Fibroblast of lung (primary cell): ENCODE results near the gene TAF10.

Experiments
- EZH2 ChIP-seq: IDR thresholded peaks from 2 replicates; pipeline ENCODE4 v1.5.1; 2012; ENCODE audit warnings: low read length, control low read depth, mild to moderate bottlenecking; ENCODE audit errors: missing control alignments
- TF ChIP-seq, protein P1 (sequence below), 2 donors: IDR thresholded peaks in 1 of 2; conservative IDR thresholded peaks in 1 of 2; 1 replicate in 1 of 2; 2 replicates in 1 of 2; pipeline ENCODE4 v1.5.1; 2011 to 2012; ENCODE audit warnings: low read length in 2 of 2, control low read depth in 1 of 2, inconsistent platforms in 1 of 2, low read depth in 1 of 2, mild to moderate bottlenecking in 1 of 2

GRCh38 chr11:6602096-6602940 lies 9.7 kb downstream of the TAF10 start:
- TF ChIP-seq, protein P1, sequence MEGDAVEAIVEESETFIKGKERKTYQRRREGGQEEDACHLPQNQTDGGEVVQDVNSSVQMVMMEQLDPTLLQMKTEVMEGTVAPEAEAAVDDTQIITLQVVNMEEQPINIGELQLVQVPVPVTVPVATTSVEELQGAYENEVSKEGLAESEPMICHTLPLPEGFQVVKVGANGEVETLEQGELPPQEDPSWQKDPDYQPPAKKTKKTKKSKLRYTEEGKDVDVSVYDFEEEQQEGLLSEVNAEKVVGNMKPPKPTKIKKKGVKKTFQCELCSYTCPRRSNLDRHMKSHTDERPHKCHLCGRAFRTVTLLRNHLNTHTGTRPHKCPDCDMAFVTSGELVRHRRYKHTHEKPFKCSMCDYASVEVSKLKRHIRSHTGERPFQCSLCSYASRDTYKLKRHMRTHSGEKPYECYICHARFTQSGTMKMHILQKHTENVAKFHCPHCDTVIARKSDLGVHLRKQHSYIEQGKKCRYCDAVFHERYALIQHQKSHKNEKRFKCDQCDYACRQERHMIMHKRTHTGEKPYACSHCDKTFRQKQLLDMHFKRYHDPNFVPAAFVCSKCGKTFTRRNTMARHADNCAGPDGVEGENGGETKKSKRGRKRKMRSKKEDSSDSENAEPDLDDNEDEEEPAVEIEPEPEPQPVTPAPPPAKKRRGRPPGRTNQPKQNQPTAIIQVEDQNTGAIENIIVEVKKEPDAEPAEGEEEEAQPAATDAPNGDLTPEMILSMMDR (conservative IDR thresholded peaks at IDR 0.05 in 1 of 2, IDR thresholded peaks at IDR 0.05 in 1 of 2; ENCODE audit: low read depth in 1 of 2, low read length in 2 of 2): no peak
- no peak for TF ChIP-seq EZH2
